Muscle of arm (tissue), 14 donors: ENCODE data around the gene NFKBIZ. TPM values are rescaled to one million over a fixed set of nuclear protein-coding genes. Genes with fewer than 3 reads are reported as not detected.

Experiments
- DNase-seq: peaks from one replicate; pipeline ENCODE4 v3.0.0-alpha.2; 2013
- long read RNA-seq, 11 donors: transcript quantifications; one replicate each; lab custom pipeline, GENCODE V29; 2026
- polyA plus RNA-seq, 12 donors: library from polyadenylated mRNA; unstranded; fragments of 120-200 nt; gene quantifications; one replicate each; pipeline ENCODE4 v1.2.1, GENCODE V29; 2013; ENCODE audit not compliant: insufficient read length in 12 of 12

The NFKBIZ gene
- 10 to 100 TPM in 3 of 12 donors, 1 to 10 TPM in 8, not detected in 1; 2.0 to 24.3 (median 5.0) TPM for polyA plus RNA-seq
- long read RNA-seq, donor 1, transcript NFKBIZ-202 (12 exons, 3,923 nt), result minor isoform, 7 of 69 reads
- long read RNA-seq, donor 1, transcript NFKBIZ-210 (3 exons, 877 nt), result major isoform, 9 of 69 reads
- long read RNA-seq, donor 1, transcript NFKBIZ-211 (2 exons, 482 nt), result minor isoform, 6 of 69 reads
- long read RNA-seq, donor 1, partial matches to known transcripts, result 46 of 69 reads
- long read RNA-seq, donor 1, other reads (novel, unspliced or antisense), result 0 of 69 reads
- long read RNA-seq, donor 2, result 0 reads
- long read RNA-seq, donor 3, partial matches to known transcripts, result 0 of 1 reads
- long read RNA-seq, donor 3, other reads (novel, unspliced or antisense), result 0 of 1 reads
- long read RNA-seq, donor 4, partial matches to known transcripts, result 0 of 1 reads
- long read RNA-seq, donor 4, other reads (novel, unspliced or antisense), result 0 of 1 reads
- long read RNA-seq, donor 5, partial matches to known transcripts, result 0 of 2 reads
- long read RNA-seq, donor 5, other reads (novel, unspliced or antisense), result 0 of 2 reads
- long read RNA-seq, donor 6, partial matches to known transcripts, result 0 of 1 reads
- long read RNA-seq, donor 6, other reads (novel, unspliced or antisense), result 0 of 1 reads
- long read RNA-seq, donor 7, result 0 reads
- long read RNA-seq, donor 8, result 0 reads
- long read RNA-seq, donor 9, result 0 reads
- long read RNA-seq, donor 10, result 0 reads
- long read RNA-seq, donor 11, partial matches to known transcripts, result 0 of 1 reads
- long read RNA-seq, donor 11, other reads (novel, unspliced or antisense), result 0 of 1 reads

DNA sequence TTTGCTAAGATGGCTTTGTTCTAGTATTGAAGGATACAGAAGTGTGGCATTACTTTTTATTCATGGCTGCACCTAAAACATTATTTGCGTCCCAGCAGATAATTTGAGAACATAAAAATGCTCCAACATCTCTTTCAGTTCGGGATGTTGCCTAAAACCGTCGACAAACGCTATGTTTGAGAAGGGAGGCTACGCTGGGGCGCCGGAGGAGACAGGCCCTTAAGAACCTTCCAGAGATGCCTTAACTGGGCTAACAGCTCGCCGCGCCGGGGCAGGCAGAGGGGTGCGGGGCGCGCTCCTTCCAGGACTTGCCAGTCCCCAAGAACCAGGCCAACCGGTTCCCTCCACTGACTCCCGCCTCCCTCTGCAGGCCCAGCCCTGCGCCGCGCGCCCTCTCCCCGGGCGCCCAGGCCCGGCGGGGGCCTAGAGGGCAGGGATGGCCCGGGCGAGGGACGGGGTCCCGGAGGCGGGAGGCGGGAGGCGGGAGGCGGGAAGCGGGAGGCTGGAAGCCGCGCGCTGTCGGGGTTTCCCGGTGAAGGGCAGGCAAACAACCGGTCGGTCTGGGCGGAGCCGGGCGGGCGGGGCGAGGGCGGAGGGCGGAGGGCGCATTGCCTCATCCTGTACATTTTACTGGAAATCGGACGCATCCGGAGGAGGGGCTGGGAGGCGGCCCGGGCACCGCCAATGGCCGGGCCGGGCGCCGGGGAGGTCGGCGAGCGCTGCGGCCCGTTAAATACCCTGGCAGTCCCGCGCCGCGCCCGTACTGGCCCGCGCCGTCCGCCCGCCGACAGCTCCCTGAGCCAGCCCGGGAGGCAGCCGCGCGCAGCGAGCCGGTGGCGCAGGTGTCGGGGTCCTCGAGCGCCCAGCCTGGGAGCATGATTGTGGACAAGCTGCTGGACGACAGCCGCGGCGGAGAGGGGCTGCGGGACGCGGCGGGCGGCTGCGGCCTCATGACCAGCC is at the start of gene NFKBIZ:
Gene NFKBIZ (plus strand): TSS at position 761 of the 960 bp plus-strand sequence. CDS start 115 bp downstream, at position 876.
- peak; percentile 91 for DNase-seq

DNA sequence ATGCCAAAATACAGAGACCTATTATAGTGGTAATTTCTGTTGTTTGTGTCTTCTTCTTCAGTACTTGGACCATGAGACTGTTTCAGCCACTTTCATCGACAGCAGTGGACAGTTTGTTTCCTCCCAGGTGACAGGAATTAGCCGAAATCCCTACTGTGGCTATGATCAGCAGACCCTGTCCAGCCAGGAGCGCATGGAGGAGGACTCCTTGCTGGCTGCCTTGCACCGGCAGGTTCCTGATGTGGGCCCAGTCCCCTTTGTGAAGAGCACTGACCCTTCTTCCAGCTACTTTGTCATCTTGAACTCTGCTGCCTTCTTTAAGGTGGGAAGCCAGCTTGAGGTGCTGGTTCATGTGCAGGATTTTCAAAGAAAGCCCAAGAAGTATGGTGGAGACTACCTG is 48.1 kb upstream of the NFKBIZ start:
- no peak for DNase-seq

- DNase-seq, result no peak
Measured at GRCh38 chr3:101802179-101802578, 47.1 kb upstream of the NFKBIZ start.

DNA sequence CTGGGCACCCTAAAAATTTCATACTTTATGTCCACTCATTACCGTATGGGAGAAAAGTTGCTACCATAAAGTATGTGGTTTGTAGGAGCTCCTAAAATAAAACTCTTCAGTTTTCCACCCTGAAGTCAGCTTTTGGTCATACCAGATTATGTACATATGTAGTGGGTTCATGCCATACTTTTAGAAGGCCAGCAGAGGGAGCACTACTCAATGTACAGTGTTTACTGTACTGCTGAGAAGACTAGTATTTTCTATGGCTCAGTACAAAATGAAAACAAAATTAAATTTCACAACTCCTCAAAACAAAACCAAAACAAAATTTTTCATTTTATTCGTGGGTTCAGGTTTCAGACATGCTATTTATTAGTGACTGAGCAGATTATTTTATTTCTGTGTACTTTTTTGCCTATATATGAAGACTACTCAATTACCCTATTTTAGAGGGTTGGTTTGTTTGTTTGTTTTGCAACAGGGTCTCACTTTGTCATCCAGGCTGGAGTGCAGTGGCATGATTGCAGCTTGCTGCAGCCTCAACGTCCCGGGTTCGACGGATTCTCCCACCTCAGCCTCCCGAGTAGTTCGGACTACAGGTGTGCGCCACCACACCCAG is 46.0 kb upstream of the NFKBIZ start:
- DNase-seq, result peak; percentile 68

DNA sequence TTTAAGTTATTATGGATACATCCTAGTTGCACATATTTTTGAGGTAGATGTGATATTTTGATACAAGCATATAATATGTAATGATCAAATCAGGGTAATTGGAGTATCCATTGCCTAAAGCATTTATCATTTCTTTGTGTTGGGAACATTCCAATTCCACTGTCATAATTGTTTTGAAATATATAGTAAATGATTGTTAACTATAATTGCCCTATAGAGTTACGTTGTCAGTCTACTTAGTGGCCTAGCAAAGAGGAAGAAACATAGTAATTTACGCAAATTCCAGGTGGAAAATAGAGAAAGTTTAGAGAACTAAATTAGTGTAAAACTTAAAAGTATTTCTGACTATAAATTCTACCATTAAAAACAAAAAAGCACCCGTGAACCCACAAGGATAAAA is 45.4 kb upstream of the NFKBIZ start:
- DNase-seq, result no peak

DNA sequence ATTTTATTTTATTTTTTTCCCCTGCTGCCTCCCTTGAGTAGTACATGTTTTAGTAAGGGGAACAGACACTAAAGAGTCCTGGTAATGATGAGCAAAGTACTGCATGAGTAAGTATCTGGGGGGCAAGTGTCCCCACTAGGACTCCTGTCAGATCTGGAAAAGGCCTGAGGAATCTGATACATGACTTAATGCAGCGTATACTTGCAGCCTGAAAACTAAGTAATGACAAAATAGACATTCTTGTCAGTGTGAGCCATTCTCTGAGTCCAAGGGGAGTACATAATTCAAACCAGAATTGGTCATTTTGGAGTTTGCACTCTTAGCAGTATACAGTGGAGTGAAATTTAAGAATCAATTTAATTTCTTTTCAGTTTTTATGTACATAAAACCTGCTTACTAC is 42.8 kb upstream of the NFKBIZ start:
- DNase-seq, result no peak

- no peak for DNase-seq
Measured at GRCh38 chr3:101807888-101808287, 41.4 kb upstream of the NFKBIZ start.

DNA sequence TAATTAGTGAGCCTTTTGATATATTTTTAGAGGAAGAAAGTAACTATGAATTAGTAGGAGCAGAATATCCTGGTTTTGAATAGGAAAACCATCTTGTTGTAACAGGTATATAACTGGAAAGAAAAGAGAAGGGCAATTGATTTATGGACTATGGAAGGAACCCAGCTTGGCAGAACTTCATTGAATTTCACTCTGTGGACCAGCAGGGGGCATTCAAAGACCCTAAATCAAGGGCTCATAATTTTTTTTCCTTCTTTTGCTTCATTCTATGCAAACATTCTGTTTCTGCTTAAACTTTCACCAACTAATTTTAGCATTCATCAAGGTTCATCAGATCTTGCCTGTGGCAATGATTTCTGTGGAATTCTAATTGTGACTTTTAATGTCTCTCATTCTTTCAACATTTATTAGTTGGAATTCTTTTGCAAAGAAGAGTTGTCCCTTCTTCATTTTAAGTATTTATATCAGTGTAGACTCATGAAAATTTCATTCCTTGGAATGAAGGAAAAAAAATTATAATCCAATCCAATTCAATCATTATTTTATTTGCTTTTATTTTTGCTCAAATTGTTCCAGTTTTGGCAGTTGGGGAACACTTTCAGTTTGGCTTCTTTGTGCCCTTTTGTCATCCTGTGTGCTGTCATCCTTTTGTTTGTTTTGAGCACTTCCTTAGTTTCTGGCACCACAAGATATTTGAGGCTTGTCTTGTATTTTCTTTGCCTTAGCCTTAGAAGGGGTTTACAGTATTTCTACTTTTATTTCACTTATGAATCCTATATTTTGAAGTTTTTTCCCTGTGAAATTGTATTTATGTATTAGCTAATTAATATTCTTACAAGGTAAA is 39.9 kb upstream of the NFKBIZ start:
- peak; percentile 30 for DNase-seq

DNA sequence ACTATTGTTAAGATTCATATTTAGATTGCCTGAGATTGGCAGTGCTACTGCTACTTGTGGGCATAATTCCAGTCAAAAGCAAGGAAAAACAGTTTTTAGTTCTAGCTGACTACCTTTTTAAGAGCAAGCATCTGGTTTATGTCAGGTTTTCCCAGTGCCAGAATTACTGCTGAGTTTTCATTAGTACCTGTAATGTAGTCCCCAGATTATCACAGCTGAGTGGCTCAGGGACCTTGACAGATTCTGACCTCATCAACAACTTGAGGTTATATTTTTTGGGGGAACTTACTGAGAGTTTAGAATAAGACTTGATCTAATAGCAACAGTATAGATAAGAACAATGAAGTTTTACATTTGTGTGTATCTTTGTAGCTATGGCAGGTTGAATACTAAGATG is 39.3 kb upstream of the NFKBIZ start:
- DNase-seq, result peak; percentile 10

DNA sequence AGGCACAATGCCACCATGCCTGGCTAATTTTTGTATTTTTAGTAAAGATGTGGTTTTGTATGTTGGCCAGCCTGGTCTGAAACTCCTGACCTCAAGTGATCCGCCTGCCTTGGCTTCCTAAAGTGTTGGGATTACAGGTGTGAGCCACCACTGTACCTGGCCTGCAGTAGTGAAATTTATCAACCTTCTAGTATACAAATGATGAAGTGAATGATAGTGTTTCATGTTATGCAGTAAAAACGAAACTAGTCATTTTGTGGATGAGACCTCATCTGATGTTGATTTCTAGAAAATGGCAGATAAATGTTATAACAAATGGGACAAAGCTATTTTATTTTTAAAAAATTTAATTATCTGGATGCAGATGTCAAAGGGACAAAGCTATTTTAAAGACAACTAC is 37.4 kb upstream of the NFKBIZ start:
- no peak for DNase-seq

GRCh38 chr3:101812895-101813294 is 36.4 kb upstream of the NFKBIZ start:
- DNase-seq, result no peak

DNA sequence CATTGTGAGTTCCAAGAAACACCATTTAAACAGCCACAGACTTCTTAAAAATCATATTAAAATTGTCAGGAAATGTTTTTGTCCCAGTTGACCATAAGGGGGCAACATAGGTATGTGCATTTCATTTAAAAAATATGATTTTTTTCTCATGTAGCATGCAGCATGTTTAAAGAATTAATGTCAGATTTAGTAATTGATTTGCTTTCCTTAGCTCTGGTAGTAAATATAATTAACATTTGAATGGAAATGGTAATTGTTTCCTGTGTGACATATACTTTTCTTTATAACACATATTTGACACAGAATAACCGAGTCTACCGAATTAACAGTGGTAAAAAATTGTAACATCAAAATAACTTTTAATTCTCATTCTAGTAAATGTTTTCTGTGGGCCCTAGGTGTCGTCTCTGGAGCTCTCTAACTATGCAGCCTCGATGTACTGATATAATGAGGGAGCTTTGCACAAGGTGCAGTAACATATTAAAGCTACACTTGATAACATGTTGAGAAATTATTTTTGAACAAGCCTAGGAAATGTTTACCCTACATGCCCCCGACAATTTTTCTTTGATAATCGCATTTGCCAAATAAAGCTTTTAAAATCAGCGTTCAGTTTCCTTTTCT is 35.4 kb upstream of the NFKBIZ start:
- no peak for DNase-seq

- no peak for DNase-seq
Measured at GRCh38 chr3:101814835-101815234, 34.5 kb upstream of the NFKBIZ start.

DNA sequence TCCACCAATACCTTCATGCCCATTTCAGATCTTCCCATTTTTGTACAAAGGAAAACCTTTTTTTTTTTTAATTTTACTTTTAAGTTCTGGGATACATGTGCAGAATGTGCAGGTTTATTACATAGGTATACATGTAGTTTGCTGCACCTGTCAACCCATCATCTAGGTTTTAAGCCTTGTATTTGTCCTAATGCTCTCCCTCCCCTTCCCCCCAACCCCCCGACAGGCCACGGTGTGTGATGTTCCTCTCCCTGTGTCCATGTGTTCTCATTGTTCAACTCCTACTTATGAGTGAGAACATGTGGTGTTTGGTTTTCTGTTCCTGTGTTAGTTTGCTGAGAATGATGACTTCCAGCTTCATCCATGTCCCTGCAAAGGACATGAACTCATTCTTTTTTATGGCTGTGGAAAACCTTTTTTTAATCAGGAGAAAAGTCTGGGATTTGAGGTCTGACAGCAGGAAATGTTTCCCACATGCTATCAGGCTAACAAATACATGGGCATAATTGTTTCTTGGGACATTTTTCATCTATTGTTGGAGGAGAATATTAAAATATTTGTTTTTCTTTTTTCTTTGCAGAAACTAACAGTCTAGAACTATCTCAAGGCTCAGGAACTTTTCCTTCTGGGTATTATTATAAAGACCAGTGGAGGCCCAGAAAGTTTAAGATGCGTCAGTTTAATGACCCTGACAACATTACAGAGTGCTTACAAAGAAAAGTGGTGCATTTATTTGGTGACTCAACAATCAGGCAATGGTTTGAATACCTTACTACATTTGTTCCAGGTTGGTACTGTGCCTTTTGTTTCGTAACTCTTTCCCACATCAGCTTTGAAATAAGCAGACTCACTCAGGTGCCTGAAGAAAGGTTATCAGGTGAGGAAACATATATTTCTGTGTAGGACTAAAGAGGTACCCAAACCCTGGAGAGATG is 32.8 kb upstream of the NFKBIZ start:
- no peak for DNase-seq

DNA sequence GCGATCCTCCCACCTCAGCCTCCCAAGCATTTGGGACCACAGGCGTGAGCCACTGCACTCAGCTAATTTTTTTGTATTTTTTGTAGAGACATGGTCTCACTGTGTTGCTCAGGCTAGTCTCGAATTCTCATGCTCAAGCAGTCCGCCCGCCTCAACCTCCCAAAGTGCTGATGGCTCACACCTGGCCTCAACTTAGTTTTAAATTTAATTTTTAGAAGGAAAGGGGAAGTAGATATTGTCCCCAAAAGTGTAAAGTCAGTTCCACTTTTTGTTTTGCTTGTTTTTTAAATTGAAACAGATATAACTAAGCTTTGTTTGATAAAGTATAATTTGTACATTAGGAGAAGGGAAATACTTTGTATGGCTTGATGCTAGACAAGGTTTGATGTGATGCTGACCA is 31.3 kb upstream of the NFKBIZ start:
- DNase-seq, result no peak

GRCh38 chr3:101819649-101820206 is 29.6 kb upstream of the NFKBIZ start:
- DNase-seq, result no peak

DNA sequence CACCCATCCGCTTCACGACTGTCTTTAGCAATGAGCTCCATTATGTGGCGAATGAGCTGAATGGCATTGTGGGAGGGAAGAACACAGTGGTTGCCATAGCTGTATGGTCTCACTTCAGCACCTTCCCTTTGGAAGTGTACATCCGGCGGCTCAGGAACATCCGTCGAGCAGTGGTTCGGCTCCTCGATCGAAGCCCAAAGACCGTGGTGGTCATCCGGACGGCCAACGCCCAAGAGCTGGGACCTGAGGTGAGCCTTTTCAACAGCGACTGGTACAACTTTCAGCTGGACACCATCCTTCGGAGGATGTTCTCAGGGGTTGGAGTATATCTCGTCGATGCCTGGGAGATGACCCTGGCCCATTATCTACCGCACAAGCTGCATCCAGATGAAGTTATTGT is 27.8 kb upstream of the NFKBIZ start:
- no peak for DNase-seq

DNA sequence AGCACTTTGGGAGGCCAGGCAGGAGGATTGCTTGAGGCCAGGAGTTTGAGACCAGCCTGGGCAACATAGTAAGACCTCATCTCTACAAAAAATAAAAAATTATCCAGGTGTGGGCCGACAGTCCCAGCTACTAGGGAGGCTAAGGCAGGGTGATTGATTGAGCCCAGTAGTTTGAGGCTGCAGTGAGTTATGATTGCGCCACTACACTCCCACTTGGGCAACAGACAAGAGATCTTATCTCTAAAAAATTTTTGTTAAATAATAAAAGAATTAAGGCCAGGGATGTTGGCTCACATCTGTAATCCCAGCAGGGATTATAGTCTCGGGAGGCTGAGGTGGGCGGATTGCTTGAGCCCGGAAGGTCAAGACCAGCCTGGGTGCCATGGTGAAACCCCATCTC is 25.8 kb upstream of the NFKBIZ start:
- DNase-seq, result no peak
